ENCODE data around the gene TNFRSF9.

DNA sequence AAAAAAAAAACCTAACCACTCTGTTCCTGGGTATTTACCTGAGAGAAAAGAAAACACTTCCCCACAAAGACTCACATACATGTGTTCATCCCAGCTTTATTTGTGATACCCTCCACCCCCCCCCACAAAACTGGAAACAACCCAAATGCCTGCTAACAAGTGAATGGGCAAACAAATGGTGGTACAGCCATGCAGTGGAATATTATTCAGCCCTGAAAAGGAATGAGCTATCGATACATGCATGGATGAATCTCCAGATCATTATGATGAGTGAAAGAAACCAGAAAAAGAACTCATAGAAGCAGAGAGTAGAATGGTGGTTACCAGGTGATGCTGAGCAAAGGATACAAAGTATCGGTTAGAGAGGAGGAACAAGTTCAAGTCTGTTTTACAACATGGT, 49.8 kb downstream of the TNFRSF9 start:
- TF ChIP-seq, protein P1, sequence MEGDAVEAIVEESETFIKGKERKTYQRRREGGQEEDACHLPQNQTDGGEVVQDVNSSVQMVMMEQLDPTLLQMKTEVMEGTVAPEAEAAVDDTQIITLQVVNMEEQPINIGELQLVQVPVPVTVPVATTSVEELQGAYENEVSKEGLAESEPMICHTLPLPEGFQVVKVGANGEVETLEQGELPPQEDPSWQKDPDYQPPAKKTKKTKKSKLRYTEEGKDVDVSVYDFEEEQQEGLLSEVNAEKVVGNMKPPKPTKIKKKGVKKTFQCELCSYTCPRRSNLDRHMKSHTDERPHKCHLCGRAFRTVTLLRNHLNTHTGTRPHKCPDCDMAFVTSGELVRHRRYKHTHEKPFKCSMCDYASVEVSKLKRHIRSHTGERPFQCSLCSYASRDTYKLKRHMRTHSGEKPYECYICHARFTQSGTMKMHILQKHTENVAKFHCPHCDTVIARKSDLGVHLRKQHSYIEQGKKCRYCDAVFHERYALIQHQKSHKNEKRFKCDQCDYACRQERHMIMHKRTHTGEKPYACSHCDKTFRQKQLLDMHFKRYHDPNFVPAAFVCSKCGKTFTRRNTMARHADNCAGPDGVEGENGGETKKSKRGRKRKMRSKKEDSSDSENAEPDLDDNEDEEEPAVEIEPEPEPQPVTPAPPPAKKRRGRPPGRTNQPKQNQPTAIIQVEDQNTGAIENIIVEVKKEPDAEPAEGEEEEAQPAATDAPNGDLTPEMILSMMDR (IDR thresholded peaks at IDR 0.05; ENCODE audit: control extremely low read depth in 1 of 3, insufficient read depth in 1 of 3, low read depth in 1 of 3, low read length in 3 of 3) = no peak
- TF ChIP-seq EP300 (IDR thresholded peaks at IDR 0.05; ENCODE audit: borderline replicate concordance in 1 of 2, low read depth in 2 of 2, low read length in 2 of 2) (no peak), JUND (IDR thresholded peaks at IDR 0.05; ENCODE audit: low read length) (no peak), TAF1 (IDR thresholded peaks at IDR 0.05; ENCODE audit: low read depth, low read length) (no peak), RAD21 (IDR thresholded peaks at IDR 0.05 in 1 of 2, conservative IDR thresholded peaks at IDR 0.05 in 1 of 2; ENCODE audit: low read depth in 2 of 2, low read length in 2 of 2) (no peak), KDM5A (IDR thresholded peaks at IDR 0.05; ENCODE audit: low read length) (no peak), SIN3A (conservative IDR thresholded peaks at IDR 0.05 in 1 of 2, IDR thresholded peaks at IDR 0.05 in 1 of 2; ENCODE audit: low read depth in 1 of 2, low read length in 2 of 2) (no peak)
- TF ChIP-seq, protein P2, sequence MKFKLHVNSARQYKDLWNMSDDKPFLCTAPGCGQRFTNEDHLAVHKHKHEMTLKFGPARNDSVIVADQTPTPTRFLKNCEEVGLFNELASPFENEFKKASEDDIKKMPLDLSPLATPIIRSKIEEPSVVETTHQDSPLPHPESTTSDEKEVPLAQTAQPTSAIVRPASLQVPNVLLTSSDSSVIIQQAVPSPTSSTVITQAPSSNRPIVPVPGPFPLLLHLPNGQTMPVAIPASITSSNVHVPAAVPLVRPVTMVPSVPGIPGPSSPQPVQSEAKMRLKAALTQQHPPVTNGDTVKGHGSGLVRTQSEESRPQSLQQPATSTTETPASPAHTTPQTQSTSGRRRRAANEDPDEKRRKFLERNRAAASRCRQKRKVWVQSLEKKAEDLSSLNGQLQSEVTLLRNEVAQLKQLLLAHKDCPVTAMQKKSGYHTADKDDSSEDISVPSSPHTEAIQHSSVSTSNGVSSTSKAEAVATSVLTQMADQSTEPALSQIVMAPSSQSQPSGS (IDR thresholded peaks at IDR 0.05; ENCODE audit: low read length) = no peak

All from H1 (cell line).